ENCODE data around the gene CDPF1. TPM values are rescaled to one million over a fixed set of nuclear protein-coding genes. Genes with fewer than 3 reads are reported as not detected.

The CDPF1 gene
- total and polyA plus RNA-seq, 2 of the 4 experiments (the other 2 are of a cell fraction): 11.5 to 14.5 TPM

DNA sequence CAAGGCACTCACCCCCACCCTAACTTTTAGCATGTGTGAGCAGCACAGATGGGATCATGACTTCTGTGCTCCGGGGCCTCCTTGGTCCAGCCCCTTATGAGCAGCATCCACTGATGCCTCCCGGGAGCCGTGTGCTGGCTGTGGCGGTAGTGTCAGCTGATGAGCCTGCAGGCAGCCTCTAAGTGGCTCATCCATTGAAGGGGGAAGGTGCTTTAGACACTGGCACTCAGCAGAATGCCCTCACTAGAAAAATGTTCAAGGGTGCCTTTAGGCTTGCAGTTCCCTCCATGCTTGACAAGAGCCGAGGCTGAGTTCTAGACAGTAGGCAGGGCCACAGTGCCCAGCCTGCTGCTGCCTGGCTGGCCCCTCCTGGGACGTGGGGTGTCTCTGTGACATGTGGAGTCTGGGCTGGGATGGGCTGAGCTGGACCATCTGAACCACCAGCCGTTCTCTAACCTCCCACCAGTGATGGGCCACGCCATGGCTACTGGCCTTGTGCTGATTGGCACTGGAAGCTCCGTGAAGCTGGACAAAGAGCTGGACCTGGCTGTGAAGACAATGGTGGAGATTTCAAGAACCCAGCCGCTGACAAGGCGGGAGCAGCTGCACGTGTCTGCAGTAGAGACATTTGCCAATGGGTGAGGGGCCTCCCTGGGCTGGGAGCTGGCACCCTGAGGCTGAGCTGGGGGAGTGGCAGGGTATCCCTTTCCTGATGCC is 23.5 kb upstream of the CDPF1 start:
- H3K9me1 ChIP-seq (ENCODE audit: insufficient read depth, low read length): peaks cover 8% of the 10 kb centered on the region
- no peak overlapping the region for H3K4ac ChIP-seq (ENCODE audit: low read depth, low read length)
- in situ Hi-C loops (cut with MboI; ENCODE audit: low sequenced_read_pairs): no loop called here
- no peak overlapping the region for H3K18ac ChIP-seq (ENCODE audit: low read depth, low read length)
- no peaks in the 10 kb centered on the region for H3K9me3 ChIP-seq (ENCODE audit: control insufficient read depth, insufficient read depth, low read length)
- DNase-seq: no peak
- 0 out of 2 replicates have a peak, but pooled peaks cover 5% of the 10 kb centered on the region for H4K20me1 ChIP-seq (ENCODE audit: insufficient read depth, low read length)
- TF ChIP-seq NFE2L2 (IDR thresholded peaks at IDR 0.05; ENCODE audit: low read depth, low read length) (no peak), FOS (IDR thresholded peaks at IDR 0.05; ENCODE audit: low read depth, low read length) (no peak), RAD21 (IDR thresholded peaks at IDR 0.05; ENCODE audit: low read length) (no peak), CEBPB (IDR thresholded peaks at IDR 0.05; ENCODE audit: low read depth, low read length) (no peak), CHD1 (IDR thresholded peaks at IDR 0.05; ENCODE audit: low read depth, low read length) (no peak), MAZ (IDR thresholded peaks at IDR 0.05; ENCODE audit: borderline replicate concordance, low read depth, low read length) (no peak), RFX5 (IDR thresholded peaks at IDR 0.05; ENCODE audit: low read depth, low read length) (no peak), BHLHE40 (IDR thresholded peaks at IDR 0.05; ENCODE audit: low read depth, low read length) (no peak), SMC3 (IDR thresholded peaks at IDR 0.05; ENCODE audit: low read depth, low read length) (no peak), RCOR1 (IDR thresholded peaks at IDR 0.05; ENCODE audit: insufficient replicate concordance, low read length) (no peak), POLR2A (IDR thresholded peaks at IDR 0.05; ENCODE audit: low read depth, low read length) (no peak), MAFK (IDR thresholded peaks at IDR 0.05; ENCODE audit: low read depth, low read length) (no peak), MXI1 (IDR thresholded peaks at IDR 0.05; ENCODE audit: borderline replicate concordance, low read depth, low read length) (no peak)
- TF ChIP-seq, protein P1, sequence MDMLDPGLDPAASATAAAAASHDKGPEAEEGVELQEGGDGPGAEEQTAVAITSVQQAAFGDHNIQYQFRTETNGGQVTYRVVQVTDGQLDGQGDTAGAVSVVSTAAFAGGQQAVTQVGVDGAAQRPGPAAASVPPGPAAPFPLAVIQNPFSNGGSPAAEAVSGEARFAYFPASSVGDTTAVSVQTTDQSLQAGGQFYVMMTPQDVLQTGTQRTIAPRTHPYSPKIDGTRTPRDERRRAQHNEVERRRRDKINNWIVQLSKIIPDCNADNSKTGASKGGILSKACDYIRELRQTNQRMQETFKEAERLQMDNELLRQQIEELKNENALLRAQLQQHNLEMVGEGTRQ (IDR thresholded peaks at IDR 0.05; ENCODE audit: low read depth, low read length): no peak
- TF ChIP-seq, protein P2, sequence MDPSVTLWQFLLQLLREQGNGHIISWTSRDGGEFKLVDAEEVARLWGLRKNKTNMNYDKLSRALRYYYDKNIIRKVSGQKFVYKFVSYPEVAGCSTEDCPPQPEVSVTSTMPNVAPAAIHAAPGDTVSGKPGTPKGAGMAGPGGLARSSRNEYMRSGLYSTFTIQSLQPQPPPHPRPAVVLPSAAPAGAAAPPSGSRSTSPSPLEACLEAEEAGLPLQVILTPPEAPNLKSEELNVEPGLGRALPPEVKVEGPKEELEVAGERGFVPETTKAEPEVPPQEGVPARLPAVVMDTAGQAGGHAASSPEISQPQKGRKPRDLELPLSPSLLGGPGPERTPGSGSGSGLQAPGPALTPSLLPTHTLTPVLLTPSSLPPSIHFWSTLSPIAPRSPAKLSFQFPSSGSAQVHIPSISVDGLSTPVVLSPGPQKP (IDR thresholded peaks at IDR 0.05; ENCODE audit: borderline replicate concordance, low read depth, low read length): no peak
- TF ChIP-seq, protein P3, sequence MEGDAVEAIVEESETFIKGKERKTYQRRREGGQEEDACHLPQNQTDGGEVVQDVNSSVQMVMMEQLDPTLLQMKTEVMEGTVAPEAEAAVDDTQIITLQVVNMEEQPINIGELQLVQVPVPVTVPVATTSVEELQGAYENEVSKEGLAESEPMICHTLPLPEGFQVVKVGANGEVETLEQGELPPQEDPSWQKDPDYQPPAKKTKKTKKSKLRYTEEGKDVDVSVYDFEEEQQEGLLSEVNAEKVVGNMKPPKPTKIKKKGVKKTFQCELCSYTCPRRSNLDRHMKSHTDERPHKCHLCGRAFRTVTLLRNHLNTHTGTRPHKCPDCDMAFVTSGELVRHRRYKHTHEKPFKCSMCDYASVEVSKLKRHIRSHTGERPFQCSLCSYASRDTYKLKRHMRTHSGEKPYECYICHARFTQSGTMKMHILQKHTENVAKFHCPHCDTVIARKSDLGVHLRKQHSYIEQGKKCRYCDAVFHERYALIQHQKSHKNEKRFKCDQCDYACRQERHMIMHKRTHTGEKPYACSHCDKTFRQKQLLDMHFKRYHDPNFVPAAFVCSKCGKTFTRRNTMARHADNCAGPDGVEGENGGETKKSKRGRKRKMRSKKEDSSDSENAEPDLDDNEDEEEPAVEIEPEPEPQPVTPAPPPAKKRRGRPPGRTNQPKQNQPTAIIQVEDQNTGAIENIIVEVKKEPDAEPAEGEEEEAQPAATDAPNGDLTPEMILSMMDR (conservative IDR thresholded peaks at IDR 0.05; ENCODE audit: low read depth, low read length): no peak
- no peak overlapping the region for H4K8ac ChIP-seq (ENCODE audit: low read depth in 2 of 2, low read length in 2 of 2)
- H2AK5ac ChIP-seq (ENCODE audit: low read depth, low read length): no peak overlapping the region
- H3K27me3 ChIP-seq (ENCODE audit: control insufficient read depth, insufficient read depth, low read length): no peaks in the 10 kb centered on the region
- no peak overlapping the region for H3K23ac ChIP-seq (ENCODE audit: low read depth, low read length)
- peak overlapping the region; percentile 90 for H2AK9ac ChIP-seq (replicated peaks; ENCODE audit: low read depth, low read length, poor library complexity)
- no peak overlapping the region for H3K4me2 ChIP-seq (ENCODE audit: low read depth, low read length)
- intact Hi-C loops (cut with micrococcal nuclease): no loop called here
- no peak for ATAC-seq (ENCODE audit: low read depth)
- peaks cover 9 to 14% of the 10 kb centered on the region in 2 experiments for H3K79me1 ChIP-seq (ENCODE audit: low read depth in 1 of 2, low read length in 2 of 2)
- peaks cover 7% of the 10 kb centered on the region for H3K4me1 ChIP-seq (ENCODE audit: control insufficient read depth, insufficient read depth, low read length)
- H4K91ac ChIP-seq (ENCODE audit: insufficient read depth, low read depth, low read length): no peak overlapping the region
- ChIA-PET CTCF (no interaction called here), POLR2A (ENCODE audit: unreplicated experiment) (no interaction called here)
- H2AFZ ChIP-seq (replicated peaks; ENCODE audit: low read length, poor library complexity): no peak overlapping the region
- no peak overlapping the region for H2BK20ac ChIP-seq (ENCODE audit: low read depth, low read length)
- no peak overlapping the region for H2BK5ac ChIP-seq (ENCODE audit: low read depth, low read length, poor library complexity, severe bottlenecking)
- H3K4me3 ChIP-seq (ENCODE audit: insufficient read depth, low read depth, low read length): no peak overlapping the region
- dilution Hi-C loops (cut with HindIII; ENCODE audit: low sequenced_read_pairs, unreplicated experiment): no loop called here
- WGBS, 2 experiments (ENCODE audit: extremely low coverage in 2 of 2, insufficient read length in 1 of 2): 100% methylated on average over 2 of the region's 12 CpGs; no CpG with 5 or more reads in 1 of the 2 experiments
- H2BK120ac ChIP-seq (ENCODE audit: low read depth, low read length): no peak overlapping the region
- no peak overlapping the region for H3K9ac ChIP-seq (ENCODE audit: low read depth, low read length)
- H2BK15ac ChIP-seq (ENCODE audit: low read depth, low read length): no peak overlapping the region
- no peak overlapping the region for H3K14ac ChIP-seq (replicated peaks; ENCODE audit: low read depth, low read length)
- peaks cover 57% of the 10 kb centered on the region for H3K36me3 ChIP-seq (ENCODE audit: control insufficient read depth, insufficient read depth, low read length)
- BruUV-seq (replicated peaks): no TSS peak
- no peak overlapping the region for H3K56ac ChIP-seq (ENCODE audit: extremely low read depth, insufficient read depth, low read length)
- H3K27ac ChIP-seq (ENCODE audit: insufficient read depth, low read length): no peak overlapping the region
- H4K5ac ChIP-seq (ENCODE audit: low read depth, low read length): no peak overlapping the region
